ENCODE results near the gene CHPF.

- TF ChIP-seq POLR2A (IDR thresholded peaks at IDR 0.05) (no peak), CTCF (IDR thresholded peaks at IDR 0.05) (no peak)
Observed at GRCh38 chr2:219574484-219575311, 31.1 kb upstream of the CHPF start.

Measured in body of pancreas (tissue), 4 donors.